ENCODE results near the gene SERPINB5.

Gene SERPINB5

GRCh38 chr18:63480476-63480875 lies 3.7 kb downstream of the SERPINB5 start:
- DNase-seq (ENCODE audit: low spot score), result no peak
- TF ChIP-seq CTCF (IDR thresholded peaks at IDR 0.05; ENCODE audit: extremely low read depth, missing control alignments), result no peak

GRCh38 chr18:63480915-63481314 lies 4.2 kb downstream of the SERPINB5 start:
- no peak for TF ChIP-seq CTCF (IDR thresholded peaks at IDR 0.05; ENCODE audit: extremely low read depth, missing control alignments)
- DNase-seq (ENCODE audit: low spot score), result no peak

- DNase-seq (ENCODE audit: low spot score), result no peak
- TF ChIP-seq CTCF (IDR thresholded peaks at IDR 0.05; ENCODE audit: extremely low read depth, missing control alignments), result no peak
Measured at GRCh38 chr18:63487676-63488075, 10.9 kb downstream of the SERPINB5 start.

GRCh38 chr18:63488160-63488559 lies 11.4 kb downstream of the SERPINB5 start:
- no peak for TF ChIP-seq CTCF (IDR thresholded peaks at IDR 0.05; ENCODE audit: extremely low read depth, missing control alignments)
- no peak for DNase-seq (ENCODE audit: low spot score)

GRCh38 chr18:63492851-63493250 lies 16.1 kb downstream of the SERPINB5 start:
- DNase-seq (ENCODE audit: low spot score), result no peak
- TF ChIP-seq CTCF (IDR thresholded peaks at IDR 0.05; ENCODE audit: extremely low read depth, missing control alignments), result no peak

GRCh38 chr18:63495675-63496074 lies 18.9 kb downstream of the SERPINB5 start:
- DNase-seq (ENCODE audit: low spot score), result no peak
- no peak for TF ChIP-seq CTCF (IDR thresholded peaks at IDR 0.05; ENCODE audit: extremely low read depth, missing control alignments)

- DNase-seq (ENCODE audit: low spot score), result peak; percentile 40
- peak; percentile 59 for TF ChIP-seq CTCF (IDR thresholded peaks at IDR 0.05; ENCODE audit: extremely low read depth, missing control alignments)
Measured at GRCh38 chr18:63505566-63506335, 29.0 kb downstream of the SERPINB5 start.

All from GM20000 (cell line).